NCI-H2029 (cell line): ENCODE data around the gene TMEM74B.

Experiments used
- DNase-seq: peaks from one replicate; lab custom pipeline; 2025; lab: John Stamatoyannopoulos, UW

Gene TMEM74B

GRCh38 chr20:1205802-1206201 lies 21.0 kb upstream of the TMEM74B start:
- no peak for DNase-seq

- no peak for DNase-seq
Measured at GRCh38 chr20:1204576-1204975, 19.8 kb upstream of the TMEM74B start.

- DNase-seq, result no peak
Measured at GRCh38 chr20:1204113-1204512, 19.3 kb upstream of the TMEM74B start.

GRCh38 chr20:1203630-1204029 lies 18.8 kb upstream of the TMEM74B start:
- no peak for DNase-seq

- no peak for DNase-seq
Measured at GRCh38 chr20:1202762-1203504, 18.2 kb upstream of the TMEM74B start, which contains the start of gene C20orf202. C20orf202 (plus strand) TSS chr20:1203454; CDS start chr20:1203586, 132 bp downstream.

GRCh38 chr20:1199964-1200363 lies 15.2 kb upstream of the TMEM74B start:
- DNase-seq, result no peak

GRCh38 chr20:1199212-1199873 lies 14.6 kb upstream of the TMEM74B start:
- no peak for DNase-seq

- no peak for DNase-seq
Measured at GRCh38 chr20:1198751-1199150, 14.0 kb upstream of the TMEM74B start.

GRCh38 chr20:1197801-1198200 lies 13.0 kb upstream of the TMEM74B start:
- DNase-seq, result no peak

GRCh38 chr20:1196634-1197033 lies 11.9 kb upstream of the TMEM74B start:
- DNase-seq, result no peak

- DNase-seq, result no peak
Measured at GRCh38 chr20:1195226-1195625, 10.4 kb upstream of the TMEM74B start.

- DNase-seq, result no peak
Measured at GRCh38 chr20:1191299-1191698, 6.5 kb upstream of the TMEM74B start.

GRCh38 chr20:1190847-1191246 lies 6.1 kb upstream of the TMEM74B start:
- DNase-seq, result no peak

GRCh38 chr20:1189827-1190226 lies 5.0 kb upstream of the TMEM74B start:
- no peak for DNase-seq

GRCh38 chr20:1188347-1188746 lies 3.6 kb upstream of the TMEM74B start:
- no peak for DNase-seq

GRCh38 chr20:1187605-1188171 lies 2.9 kb upstream of the TMEM74B start:
- DNase-seq, result peak; percentile 9

- DNase-seq, result no peak
Measured at GRCh38 chr20:1186367-1186991, 1.7 kb upstream of the TMEM74B start.

GRCh38 chr20:1185790-1186334 lies 1.1 kb upstream of the TMEM74B start:
- DNase-seq, result peak; percentile 42

- no peak for DNase-seq
Measured at GRCh38 chr20:1185316-1185741, 548 bp upstream of the TMEM74B start.

- DNase-seq, result no peak
Measured at GRCh38 chr20:1184260-1184637, 532 bp downstream of the TMEM74B start.

GRCh38 chr20:1183153-1183552 lies 1.6 kb downstream of the TMEM74B start:
- DNase-seq, result no peak

GRCh38 chr20:1182106-1182505 lies 2.7 kb downstream of the TMEM74B start:
- DNase-seq, result no peak
